T-helper 1 cell (primary cell): ENCODE measurements around the gene DEFB116.
"Not testable (repeated sequence)": the region's sequence is repeated elsewhere in the genome, so short reads cannot be mapped to it uniquely, and the experiment has no call there.

ENCODE experiments used
- DNase-seq, 5 donors: peaks; one replicate each; pipeline ENCODE4 v3.0.0-alpha.2; 2012 to 2020
- total RNA-seq, 4 donors: gene quantifications; one replicate each; lab custom pipeline; 2026; lab: John Stamatoyannopoulos, UW

DEFB116 gene
- total RNA-seq = 0 reads per million in 4 donors

- DNase-seq = no peak
These were observed at the start of gene DEFB116 for GRCh38 chr20:31308535-31309162. DEFB116 (minus strand) TSS chr20:31308585; CDS start chr20:31308585, 0 bp downstream.

- no peak for DNase-seq
These were observed 47.6 kb upstream of the DEFB116 start for GRCh38 chr20:31355981-31356380.

- no peak for DNase-seq
These were observed 33.1 kb upstream of the DEFB116 start for GRCh38 chr20:31341470-31341869.

- no peak for DNase-seq
These were observed 22.5 kb upstream of the DEFB116 start for GRCh38 chr20:31330893-31331292.

- DNase-seq = no peak
These were observed 14.1 kb upstream of the DEFB116 start for GRCh38 chr20:31322504-31322903.

GRCh38 chr20:31284964-31285363 lies 23.4 kb downstream of the DEFB116 start:
- not testable (repeated sequence) for DNase-seq

GRCh38 chr20:31278178-31278577 lies 30.2 kb downstream of the DEFB116 start:
- no peak for DNase-seq

- no peak for DNase-seq
These were observed 33.9 kb downstream of the DEFB116 start for GRCh38 chr20:31274441-31274840.

GRCh38 chr20:31260326-31260932 lies 48.0 kb downstream of the DEFB116 start:
- no peak for DNase-seq

GRCh38 chr20:31257364-31257763 lies 51.0 kb downstream of the DEFB116 start, which contains the start of gene DEFB115:
DEFB115 (plus strand) TSS chr20:31257664; CDS start chr20:31257664, 0 bp downstream.
- no peak for DNase-seq

- DNase-seq = no peak
These were observed 51.4 kb downstream of the DEFB116 start for GRCh38 chr20:31256959-31257358.
